DOHH2 (cell line): ENCODE results near the gene HERC2.

Experiments
- H3F3A ChIP-seq: fragments of 200-600 bp; sonication (generic), shearing (Covaris generic); 2 replicates; pipeline ENCODE4 v1.6.0; 2016; ENCODE audit warnings: antibody characterized with exemption, mild to moderate bottlenecking; ENCODE audit not compliant: control insufficient read depth, insufficient read depth
- H3K27ac ChIP-seq: fragments of 200-600 bp; sonication (generic); 2 replicates; pipeline ENCODE4 v1.5.1; 2014; ENCODE audit warnings: low read depth, mild to moderate bottlenecking, low read length, moderate library complexity
- H3K27me3 ChIP-seq: fragments of 200-600 bp; sonication (generic); 2 replicates; pipeline ENCODE4 v1.6.1; 2014; ENCODE audit warnings: mild to moderate bottlenecking, low read length, mixed read lengths; ENCODE audit not compliant: control insufficient read depth
- H3K36me3 ChIP-seq: fragments of 200-600 bp; sonication (generic); 2 replicates; pipeline ENCODE4 v1.6.1; 2014; ENCODE audit warnings: mild to moderate bottlenecking, low read length, moderate library complexity, mixed read lengths; ENCODE audit not compliant: control insufficient read depth
- H3K4me1 ChIP-seq: fragments of 200-600 bp; sonication (generic); 2 replicates; pipeline ENCODE4 v1.6.1; 2014; ENCODE audit warnings: mild to moderate bottlenecking, low read length, mixed read lengths; ENCODE audit not compliant: control insufficient read depth
- H3K4me2 ChIP-seq: fragments of 200-600 bp; sonication (generic); 2 replicates; pipeline ENCODE4 v1.6.0; 2014; ENCODE audit warnings: mild to moderate bottlenecking, low read length, moderate library complexity
- H3K4me3 ChIP-seq: fragments of 200-600 bp; sonication (generic); 2 replicates; pipeline ENCODE4 v1.5.1; 2014; ENCODE audit warnings: mild to moderate bottlenecking, low read length, mixed read lengths
- H3K79me2 ChIP-seq: fragments of 200-600 bp; sonication (generic); 2 replicates; pipeline ENCODE4 v1.6.1; 2014; ENCODE audit warnings: mild to moderate bottlenecking, low read length, mixed read lengths; ENCODE audit not compliant: control insufficient read depth
- H3K9me2 ChIP-seq: fragments of 200-600 bp; sonication (generic); replicated peaks from 2 replicates; pipeline ENCODE4 v1.6.1; 2014; ENCODE audit warnings: mild to moderate bottlenecking, low read length, mixed read lengths; ENCODE audit not compliant: control insufficient read depth
- H3K9me3 ChIP-seq: fragments of 200-600 bp; sonication (generic); 2 replicates; pipeline ENCODE4 v1.6.1; 2014; ENCODE audit warnings: antibody characterized with exemption, low read length, mixed read lengths; ENCODE audit not compliant: control insufficient read depth, insufficient read depth
- H4K20me1 ChIP-seq: fragments of 200-600 bp; sonication (generic); 2 replicates; pipeline ENCODE4 v1.6.0; 2014; ENCODE audit warnings: low read depth, mild to moderate bottlenecking, antibody characterized with exemption, low read length, moderate library complexity; ENCODE audit not compliant: control insufficient read depth, insufficient read depth
- EZH2phosphoT487 ChIP-seq: fragments of 200-600 bp; sonication (generic); IDR thresholded peaks from 2 replicates; pipeline ENCODE4 v1.6.1; 2017; ENCODE audit warnings: borderline replicate concordance, mild to moderate bottlenecking, antibody characterized with exemption, low read length, moderate library complexity, mixed read lengths
- TF ChIP-seq, protein P1 (sequence below): fragments of 200-600 bp; sonication (generic); IDR thresholded peaks from one replicate; pipeline ENCODE4 v1.5.1; 2014; ENCODE audit warnings: antibody characterized with exemption, mild to moderate bottlenecking, low read depth, low read length; ENCODE audit not compliant: poor library complexity, severe bottlenecking

Gene HERC2

DNA sequence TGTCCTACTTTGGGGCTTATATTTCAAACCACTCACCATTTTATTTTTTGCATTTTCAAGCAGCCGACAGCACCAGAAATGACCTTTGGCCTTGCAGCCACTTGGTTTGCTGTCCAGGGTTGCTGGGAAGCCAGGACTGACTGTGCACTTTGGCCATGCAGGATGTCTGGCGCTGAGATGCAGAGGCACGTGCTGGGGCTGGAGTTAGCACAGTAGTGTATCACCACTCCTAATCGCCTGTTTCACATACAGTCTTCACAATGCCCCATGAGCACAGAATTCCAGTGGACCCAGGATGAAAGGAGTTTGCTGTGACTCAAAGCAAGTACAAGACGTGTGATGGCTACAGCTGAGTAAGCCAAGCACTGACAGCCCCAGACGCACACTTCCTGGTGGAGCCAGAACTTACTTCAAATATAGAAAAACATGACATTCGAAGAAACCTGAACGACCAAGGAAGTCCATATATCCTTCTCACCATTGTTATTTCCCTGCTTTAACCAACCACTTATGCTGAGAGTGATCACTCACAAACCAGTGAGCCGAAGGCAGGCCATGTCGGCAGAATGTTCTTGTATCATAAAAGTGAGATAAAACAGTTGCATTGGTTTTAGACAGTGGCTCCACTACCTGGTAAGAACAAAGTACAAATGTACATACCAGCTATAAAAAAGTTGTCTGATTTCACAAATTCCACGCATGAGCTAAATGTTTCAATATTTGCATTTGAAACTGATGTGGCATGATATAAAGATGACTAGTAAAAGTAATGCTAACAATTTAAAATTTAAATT is 238.9 kb downstream of the HERC2 start:
- Histone ChIP-seq H3K79me2 (no peaks in the 10 kb centered on the region), H3K27ac (no peak overlapping the region), H3K9me3 (no peaks in the 10 kb centered on the region), H4K20me1 (no peaks in the 10 kb centered on the region), H3K4me3 (no peak overlapping the region), H3K36me3 (no peaks in the 10 kb centered on the region), H3K9me2 (no peaks in the 10 kb centered on the region), H3K4me1 (no peaks in the 10 kb centered on the region), H3K27me3 (no peaks in the 10 kb centered on the region), H3F3A (no peaks in the 10 kb centered on the region), H3K4me2 (no peak overlapping the region)
- TF ChIP-seq, protein P1, sequence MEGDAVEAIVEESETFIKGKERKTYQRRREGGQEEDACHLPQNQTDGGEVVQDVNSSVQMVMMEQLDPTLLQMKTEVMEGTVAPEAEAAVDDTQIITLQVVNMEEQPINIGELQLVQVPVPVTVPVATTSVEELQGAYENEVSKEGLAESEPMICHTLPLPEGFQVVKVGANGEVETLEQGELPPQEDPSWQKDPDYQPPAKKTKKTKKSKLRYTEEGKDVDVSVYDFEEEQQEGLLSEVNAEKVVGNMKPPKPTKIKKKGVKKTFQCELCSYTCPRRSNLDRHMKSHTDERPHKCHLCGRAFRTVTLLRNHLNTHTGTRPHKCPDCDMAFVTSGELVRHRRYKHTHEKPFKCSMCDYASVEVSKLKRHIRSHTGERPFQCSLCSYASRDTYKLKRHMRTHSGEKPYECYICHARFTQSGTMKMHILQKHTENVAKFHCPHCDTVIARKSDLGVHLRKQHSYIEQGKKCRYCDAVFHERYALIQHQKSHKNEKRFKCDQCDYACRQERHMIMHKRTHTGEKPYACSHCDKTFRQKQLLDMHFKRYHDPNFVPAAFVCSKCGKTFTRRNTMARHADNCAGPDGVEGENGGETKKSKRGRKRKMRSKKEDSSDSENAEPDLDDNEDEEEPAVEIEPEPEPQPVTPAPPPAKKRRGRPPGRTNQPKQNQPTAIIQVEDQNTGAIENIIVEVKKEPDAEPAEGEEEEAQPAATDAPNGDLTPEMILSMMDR: no peak
- TF ChIP-seq EZH2phosphoT487: no peak

DNA sequence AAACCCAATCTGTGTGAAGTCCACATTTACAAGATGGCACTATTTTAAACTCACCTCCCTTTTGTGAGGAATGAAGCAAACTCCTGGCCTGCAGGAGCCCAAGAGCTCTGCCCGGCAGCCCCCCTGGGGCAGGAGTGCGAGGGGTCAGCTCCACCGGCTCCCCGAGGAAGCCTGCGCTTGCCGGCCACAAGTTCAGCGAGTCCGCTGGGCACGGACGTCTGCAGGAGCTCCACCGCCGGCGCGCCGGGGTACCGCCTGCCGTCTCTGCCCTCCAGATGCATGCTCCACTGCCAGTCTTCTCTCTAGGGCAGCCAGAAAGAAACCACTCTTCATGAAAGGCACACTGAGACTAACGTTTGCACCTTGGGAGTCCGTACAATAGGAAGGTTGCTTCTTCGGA is 240.4 kb downstream of the HERC2 start:
- H3K4me3 ChIP-seq: no peak overlapping the region
- no peaks in the 10 kb centered on the region for H3K9me3 ChIP-seq
- H3K4me2 ChIP-seq: no peak overlapping the region
- no peaks in the 10 kb centered on the region for H3F3A ChIP-seq
- H3K27me3 ChIP-seq: no peaks in the 10 kb centered on the region
- no peak for TF ChIP-seq EZH2phosphoT487
- TF ChIP-seq, protein P1: no peak
- no peaks in the 10 kb centered on the region for H3K36me3 ChIP-seq
- no peaks in the 10 kb centered on the region for H4K20me1 ChIP-seq
- H3K27ac ChIP-seq: no peak overlapping the region
- H3K9me2 ChIP-seq: no peaks in the 10 kb centered on the region
- no peaks in the 10 kb centered on the region for H3K79me2 ChIP-seq
- no peaks in the 10 kb centered on the region for H3K4me1 ChIP-seq

DNA sequence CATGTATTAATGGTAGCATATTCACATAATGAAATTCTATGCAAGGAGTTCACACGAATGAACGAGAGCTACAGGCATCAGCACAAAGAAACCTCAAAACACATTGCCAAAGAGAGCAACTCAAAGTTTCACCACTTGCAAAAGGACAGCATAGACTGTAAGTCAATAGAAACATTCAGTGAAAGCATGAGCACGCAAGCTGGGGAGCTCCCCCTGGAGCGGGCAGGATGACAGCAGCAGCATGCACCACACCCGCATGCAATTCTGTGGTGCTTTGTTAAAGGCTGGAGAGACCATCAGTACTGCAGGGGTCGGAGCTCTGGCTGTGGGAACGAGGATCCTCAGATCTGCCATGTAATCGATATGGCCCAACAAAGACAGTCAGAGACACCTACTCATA is 241.6 kb downstream of the HERC2 start:
- H3K4me2 ChIP-seq: no peak overlapping the region
- no peaks in the 10 kb centered on the region for H3K36me3 ChIP-seq
- H3K4me1 ChIP-seq: no peaks in the 10 kb centered on the region
- no peaks in the 10 kb centered on the region for H4K20me1 ChIP-seq
- no peaks in the 10 kb centered on the region for H3K9me3 ChIP-seq
- no peaks in the 10 kb centered on the region for H3K9me2 ChIP-seq
- H3F3A ChIP-seq: no peaks in the 10 kb centered on the region
- H3K79me2 ChIP-seq: no peaks in the 10 kb centered on the region
- TF ChIP-seq, protein P1: no peak
- no peak for TF ChIP-seq EZH2phosphoT487
- H3K4me3 ChIP-seq: no peak overlapping the region
- H3K27ac ChIP-seq: no peak overlapping the region
- no peaks in the 10 kb centered on the region for H3K27me3 ChIP-seq
